PC-3 (cell line): Measurements from ENCODE around the gene FNIP1. TPM values are rescaled to one million over a fixed set of nuclear protein-coding genes. Genes with fewer than 3 reads are reported as not detected.
"Not testable (repeated sequence)": the region's sequence is repeated elsewhere in the genome, so short reads cannot be mapped to it uniquely, and the experiment has no call there.

Source experiments
- ATAC-seq: fragments of 200-7000 bp; cut with Tn5 transposase; 2 replicates; pipeline ENCODE4 v1.9.1; 2020; ENCODE audit warnings: mild to moderate bottlenecking, moderate library complexity
- BruUV-seq: library from RNA; stranded (reverse); fragments of 400-500 nt; replicated peaks from 2 replicates; lab custom pipeline; 2021; lab: Mats Ljungman, UMichigan
- CTCF ChIA-PET: fragments of 300-600 bp; sonication (Branson Sonifier 250); formaldehyde crosslinking; loops from one replicate; lab custom pipeline; 2022; ENCODE audit warnings: antibody characterized with exemption; lab: Charles Lee
- POLR2A ChIA-PET: fragments of 300-600 bp; sonication (Branson Sonifier 250); formaldehyde crosslinking; loops from one replicate; lab custom pipeline; 2022; ENCODE audit warnings: antibody characterized with exemption; ENCODE audit not compliant: unreplicated experiment; lab: Charles Lee
- DNase-seq: peaks from one replicate; pipeline ENCODE4 v3.0.0-alpha.2; 2015
- H2AFZ ChIP-seq: fragments of 300-600 bp; sonication (generic); 2 replicates; pipeline ENCODE4 v1.6.0; 2016; ENCODE audit warnings: antibody characterized with exemption, low read length
- H3F3A ChIP-seq: fragments of 300-600 bp; sonication (generic); one replicate; pipeline ENCODE4 v1.6.0; 2017; ENCODE audit warnings: antibody characterized with exemption, low read length, control low read depth, mild to moderate bottlenecking; ENCODE audit not compliant: unreplicated experiment
- H3K27ac ChIP-seq: fragments of 300-600 bp; sonication (generic); 2 replicates; pipeline ENCODE4 v1.5.1; 2016; ENCODE audit warnings: mild to moderate bottlenecking, low read length
- H3K27me3 ChIP-seq: fragments of 300-600 bp; sonication (generic); 2 replicates; pipeline ENCODE4 v1.6.1; 2016; ENCODE audit warnings: low read length, mixed read lengths
- H3K36me3 ChIP-seq: fragments of 300-600 bp; sonication (generic); 2 replicates; pipeline ENCODE4 v1.6.1; 2016; ENCODE audit warnings: low read depth, mixed run types, low read length, mixed read lengths
- H3K4me1 ChIP-seq: fragments of 300-600 bp; sonication (generic); 2 replicates; pipeline ENCODE4 v1.5.1; 2016; ENCODE audit warnings: low read length; ENCODE audit not compliant: insufficient read depth
- H3K4me2 ChIP-seq: fragments of 300-600 bp; sonication (generic); 2 replicates; pipeline ENCODE4 v1.6.0; 2016; ENCODE audit warnings: low read length
- H3K4me3 ChIP-seq: fragments of 300-600 bp; sonication (generic); 2 replicates; pipeline ENCODE4 v1.5.1; 2016; ENCODE audit warnings: mild to moderate bottlenecking, low read length, mixed read lengths
- H3K79me2 ChIP-seq: fragments of 300-600 bp; sonication (generic); 2 replicates; pipeline ENCODE4 v1.6.1; 2017; ENCODE audit warnings: low read length, mixed read lengths
- H3K9ac ChIP-seq: fragments of 300-600 bp; sonication (generic); 2 replicates; pipeline ENCODE4 v1.6.0; 2016; ENCODE audit warnings: mild to moderate bottlenecking, low read length
- H3K9me2 ChIP-seq: fragments of 300-600 bp; sonication (generic); replicated peaks from 2 replicates; pipeline ENCODE4 v1.6.1; 2016; ENCODE audit warnings: mixed run types, low read length, mixed read lengths
- H3K9me3 ChIP-seq: fragments of 300-600 bp; sonication (generic); 2 replicates; pipeline ENCODE4 v1.6.1; 2016; ENCODE audit warnings: low read length, mixed read lengths
- H4K20me1 ChIP-seq: fragments of 300-600 bp; sonication (generic); 2 replicates; pipeline ENCODE4 v1.6.1; 2016; ENCODE audit warnings: low read length, mixed read lengths
- EZH2 ChIP-seq: fragments of 300-600 bp; sonication (generic); IDR thresholded peaks from one replicate; pipeline ENCODE4 v1.6.1; 2017; ENCODE audit warnings: antibody characterized with exemption, mild to moderate bottlenecking, low read length; ENCODE audit not compliant: unreplicated experiment
- EZH2phosphoT487 ChIP-seq: fragments of 300-600 bp; sonication (generic); IDR thresholded peaks from 2 replicates; pipeline ENCODE4 v1.6.1; 2018; ENCODE audit warnings: mild to moderate bottlenecking, antibody characterized with exemption, low read length, borderline replicate concordance
- intact Hi-C: fragments of 100-400 bp; cut with micrococcal nuclease; formaldehyde crosslinking; loops from 2 replicates; pipeline ENCODE4 v1.9.0; 2023
- total RNA-seq: library from RNA; depleted of rRNA; stranded (reverse); fragments of >200 nt; gene quantifications from 2 replicates; pipeline ENCODE4 v1.2.3, GENCODE V29; 2014
- TF ChIP-seq, protein P1 (sequence below): fragments of 300-600 bp; sonication (generic); conservative IDR thresholded peaks from 2 replicates; pipeline ENCODE4 v1.5.1; 2017; ENCODE audit warnings: antibody characterized with exemption, low read depth, mild to moderate bottlenecking, low read length

Gene FNIP1
- total RNA-seq, 1 experiment from 2014 or later: 15.1 TPM

DNA sequence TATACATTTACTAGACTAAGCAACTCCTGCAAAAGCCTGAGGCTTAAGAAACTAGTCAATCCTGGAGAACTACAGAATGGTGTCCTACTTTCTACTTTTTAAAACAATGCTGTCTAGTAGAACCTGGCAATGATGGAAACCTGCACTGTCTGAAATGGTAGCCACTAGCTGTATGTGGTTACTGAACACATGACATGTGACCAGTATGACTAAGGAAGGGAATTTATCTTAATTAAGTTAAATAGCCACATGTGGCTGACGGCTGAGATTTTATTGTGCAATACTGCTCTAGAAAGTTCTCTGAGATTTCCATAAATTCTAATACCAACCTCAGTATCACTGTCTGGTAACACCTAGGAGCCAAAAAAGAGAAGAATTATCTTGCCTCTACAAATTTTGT is 116.9 kb downstream of the FNIP1 start:
- no TSS peak for BruUV-seq
- CTCF ChIA-PET: interaction anchor here (0.7 kb wide), 1 partner anchor 117 kb away, joined by 4 read pairs; no protein-coding TSS in a partner anchor
- Histone ChIP-seq H3K4me2 (no peak overlapping the region), H3K79me2 (no peaks in the 10 kb centered on the region), H3K4me3 (no peak overlapping the region), H3K27ac (no peak overlapping the region), H3K9me2 (no peaks in the 10 kb centered on the region), H2AFZ (no peak overlapping the region), H3K4me1 (no peaks in the 10 kb centered on the region), H4K20me1 (no peaks in the 10 kb centered on the region), H3K9ac (no peak overlapping the region), H3F3A (no peaks in the 10 kb centered on the region), H3K9me3 (no peaks in the 10 kb centered on the region), H3K27me3 (no peaks in the 10 kb centered on the region), H3K36me3 (no peaks in the 10 kb centered on the region; the same call in 1 of the 2 replicates)
- POLR2A ChIA-PET: no interaction called here
- intact Hi-C loops: loop anchor here (10.0 kb wide), 2 partner anchors 85 to 115 kb away; partner anchors contain the start of gene FNIP1
- no peak for DNase-seq
- ATAC-seq: no peak
- no peak for TF ChIP-seq EZH2
- TF ChIP-seq, protein P1, sequence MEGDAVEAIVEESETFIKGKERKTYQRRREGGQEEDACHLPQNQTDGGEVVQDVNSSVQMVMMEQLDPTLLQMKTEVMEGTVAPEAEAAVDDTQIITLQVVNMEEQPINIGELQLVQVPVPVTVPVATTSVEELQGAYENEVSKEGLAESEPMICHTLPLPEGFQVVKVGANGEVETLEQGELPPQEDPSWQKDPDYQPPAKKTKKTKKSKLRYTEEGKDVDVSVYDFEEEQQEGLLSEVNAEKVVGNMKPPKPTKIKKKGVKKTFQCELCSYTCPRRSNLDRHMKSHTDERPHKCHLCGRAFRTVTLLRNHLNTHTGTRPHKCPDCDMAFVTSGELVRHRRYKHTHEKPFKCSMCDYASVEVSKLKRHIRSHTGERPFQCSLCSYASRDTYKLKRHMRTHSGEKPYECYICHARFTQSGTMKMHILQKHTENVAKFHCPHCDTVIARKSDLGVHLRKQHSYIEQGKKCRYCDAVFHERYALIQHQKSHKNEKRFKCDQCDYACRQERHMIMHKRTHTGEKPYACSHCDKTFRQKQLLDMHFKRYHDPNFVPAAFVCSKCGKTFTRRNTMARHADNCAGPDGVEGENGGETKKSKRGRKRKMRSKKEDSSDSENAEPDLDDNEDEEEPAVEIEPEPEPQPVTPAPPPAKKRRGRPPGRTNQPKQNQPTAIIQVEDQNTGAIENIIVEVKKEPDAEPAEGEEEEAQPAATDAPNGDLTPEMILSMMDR: no peak
- TF ChIP-seq EZH2phosphoT487: no peak

DNA sequence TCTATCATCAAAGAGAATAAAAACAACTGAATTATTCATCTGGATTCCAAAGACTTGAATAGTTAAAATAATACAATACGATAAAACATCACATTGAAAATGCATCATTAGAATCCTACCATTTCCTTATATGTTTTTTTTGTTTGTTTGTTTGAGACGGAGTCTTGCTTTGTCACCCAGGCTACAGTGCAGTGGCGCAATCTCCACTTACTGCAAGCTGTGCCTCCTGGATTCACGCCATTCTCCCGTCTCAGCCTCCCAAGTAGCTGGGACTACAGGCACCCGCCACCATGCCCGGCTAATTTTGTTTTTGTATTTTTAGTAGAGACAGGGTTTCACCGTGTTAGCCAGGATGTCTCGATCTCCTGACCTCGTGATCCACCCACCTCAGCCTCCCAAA is 118.5 kb downstream of the FNIP1 start:
- H3K27ac ChIP-seq, H3K79me2 ChIP-seq, H3K9ac ChIP-seq, H3K4me3 ChIP-seq, ATAC-seq, H3F3A ChIP-seq, H3K9me2 ChIP-seq, DNase-seq, H2AFZ ChIP-seq, H3K9me3 ChIP-seq, POLR2A ChIA-PET, H3K4me1 ChIP-seq, BruUV-seq, H3K27me3 ChIP-seq, CTCF ChIA-PET, H4K20me1 ChIP-seq, H3K4me2 ChIP-seq, H3K36me3 ChIP-seq: not testable (repeated sequence)
- intact Hi-C loops: loop anchor here (10.0 kb wide), 1 partner anchor 83 kb away; no protein-coding TSS in a partner anchor

DNA sequence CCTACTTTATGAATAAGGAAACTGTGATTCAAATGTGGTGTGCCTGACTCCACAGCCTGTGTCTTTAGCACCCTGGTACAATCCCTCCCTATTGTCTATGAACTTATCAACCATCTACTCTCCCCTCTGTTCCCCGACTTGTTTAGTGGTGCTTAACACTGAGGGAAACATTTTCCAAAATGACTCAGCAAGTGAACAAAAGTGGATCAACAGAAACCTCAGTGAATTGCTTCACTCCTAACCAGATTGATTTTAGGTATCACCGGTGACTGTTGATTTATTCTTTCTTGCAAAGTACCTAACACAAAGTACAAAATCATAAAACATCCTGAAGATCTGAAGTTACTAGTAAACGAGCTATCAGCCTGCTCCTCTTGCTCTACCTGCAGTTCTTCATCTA is 119.7 kb downstream of the FNIP1 start:
- Histone ChIP-seq H3K27me3 (no peaks in the 10 kb centered on the region), H3K36me3 (peaks cover 4% of the 10 kb centered on the region; the same call in 1 of the 2 replicates), H3K9me2 (no peaks in the 10 kb centered on the region), H3K4me1 (no peaks in the 10 kb centered on the region), H2AFZ (no peak overlapping the region), H3K9ac (no peak overlapping the region), H4K20me1 (no peaks in the 10 kb centered on the region), H3K9me3 (no peaks in the 10 kb centered on the region), H3K27ac (no peak overlapping the region), H3K79me2 (no peaks in the 10 kb centered on the region), H3K4me3 (no peak overlapping the region), H3F3A (no peaks in the 10 kb centered on the region), H3K4me2 (no peak overlapping the region)
- DNase-seq (no peak), ATAC-seq (no peak)
- TF ChIP-seq EZH2phosphoT487: no peak
- TF ChIP-seq, protein P1: no peak
- TF ChIP-seq EZH2: no peak
- POLR2A ChIA-PET: no interaction called here
- BruUV-seq: no TSS peak
- CTCF ChIA-PET: no interaction called here
- intact Hi-C loops: loop anchor here (10.0 kb wide), 1 partner anchor 82 kb away; no protein-coding TSS in a partner anchor
